OCI-M2 (cell line): ENCODE data around the gene KIF9.
"Not testable (repeated sequence)": the region's sequence is repeated elsewhere in the genome, so short reads cannot be mapped to it uniquely, and the experiment has no call there.

Experiments
- DNase-seq: peaks from one replicate; lab custom pipeline; 2025; ENCODE audit not compliant: unreplicated experiment; lab: John Stamatoyannopoulos, UW

KIF9 gene

GRCh38 chr3:47256331-47256730 is 26.3 kb downstream of the KIF9 start:
- DNase-seq, result not testable (repeated sequence)

- no peak for DNase-seq
Observed at GRCh38 chr3:47251689-47252088, 30.9 kb downstream of the KIF9 start.

GRCh38 chr3:47251085-47251484 is 31.5 kb downstream of the KIF9 start:
- not testable (repeated sequence) for DNase-seq

GRCh38 chr3:47250309-47251060 is 32.1 kb downstream of the KIF9 start:
- DNase-seq, result no peak

GRCh38 chr3:47247131-47248064 is 35.2 kb downstream of the KIF9 start:
- DNase-seq, result no peak

- no peak for DNase-seq
Observed at GRCh38 chr3:47245271-47245670, 37.3 kb downstream of the KIF9 start.

GRCh38 chr3:47244531-47245100 is 38.0 kb downstream of the KIF9 start:
- DNase-seq, result no peak

- no peak for DNase-seq
Observed at GRCh38 chr3:47243419-47244147, 39.0 kb downstream of the KIF9 start.

- no peak for DNase-seq
Observed at GRCh38 chr3:47239929-47240328, 42.7 kb downstream of the KIF9 start.

GRCh38 chr3:47238017-47238416 is 44.6 kb downstream of the KIF9 start:
- DNase-seq, result no peak

- DNase-seq, result no peak
Observed at GRCh38 chr3:47228088-47228487, 54.5 kb downstream of the KIF9 start.

- no peak for DNase-seq
Observed at GRCh38 chr3:47227678-47228077, 54.9 kb downstream of the KIF9 start.

- no peak for DNase-seq
Observed at GRCh38 chr3:47225310-47225906, 57.2 kb downstream of the KIF9 start.

GRCh38 chr3:47223755-47224154 is 58.8 kb downstream of the KIF9 start:
- no peak for DNase-seq

GRCh38 chr3:47221798-47222197 is 60.8 kb downstream of the KIF9 start:
- DNase-seq, result no peak

- DNase-seq, result no peak
Observed at GRCh38 chr3:47210863-47211405, 71.7 kb downstream of the KIF9 start.

- DNase-seq, result not testable (repeated sequence)
Observed at GRCh38 chr3:47206022-47206421, 76.6 kb downstream of the KIF9 start.

- no peak for DNase-seq
Observed at GRCh38 chr3:47204875-47205274, 77.7 kb downstream of the KIF9 start.

GRCh38 chr3:47202542-47202941 is 80.1 kb downstream of the KIF9 start:
- DNase-seq, result no peak

- no peak for DNase-seq
Observed at GRCh38 chr3:47197287-47197686, 85.3 kb downstream of the KIF9 start.
